ENCODE results near the gene TMEM11. TPM values are rescaled to one million over a fixed set of nuclear protein-coding genes. Genes with fewer than 3 reads are reported as not detected.

Gene TMEM11
- total and polyA plus RNA-seq, 2 donors from 2014 or later, result 17.4 to 34.2 TPM

DNA sequence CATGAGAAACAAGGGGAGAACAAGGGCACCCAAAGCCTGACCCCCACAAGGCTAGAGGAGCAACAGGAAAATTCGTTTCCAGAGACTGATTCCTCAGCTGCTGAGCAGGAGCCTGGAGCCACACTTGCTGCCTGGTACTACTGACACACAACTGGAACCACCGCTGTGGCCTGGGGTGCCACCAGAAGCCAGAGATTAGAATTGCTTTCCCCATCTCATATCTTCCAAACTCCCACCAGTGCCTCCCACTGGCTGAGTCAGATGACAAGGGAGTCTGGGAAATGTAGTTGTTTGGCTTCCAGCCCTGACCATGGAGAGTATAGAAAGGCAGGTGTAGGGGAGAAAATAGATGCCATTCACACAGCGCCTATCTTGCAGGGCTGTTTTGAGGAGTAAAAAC, 4.1 kb upstream of the TMEM11 start:
- intact Hi-C loops (cut with DNase I), result no loop called here
- TF ChIP-seq, protein P1, sequence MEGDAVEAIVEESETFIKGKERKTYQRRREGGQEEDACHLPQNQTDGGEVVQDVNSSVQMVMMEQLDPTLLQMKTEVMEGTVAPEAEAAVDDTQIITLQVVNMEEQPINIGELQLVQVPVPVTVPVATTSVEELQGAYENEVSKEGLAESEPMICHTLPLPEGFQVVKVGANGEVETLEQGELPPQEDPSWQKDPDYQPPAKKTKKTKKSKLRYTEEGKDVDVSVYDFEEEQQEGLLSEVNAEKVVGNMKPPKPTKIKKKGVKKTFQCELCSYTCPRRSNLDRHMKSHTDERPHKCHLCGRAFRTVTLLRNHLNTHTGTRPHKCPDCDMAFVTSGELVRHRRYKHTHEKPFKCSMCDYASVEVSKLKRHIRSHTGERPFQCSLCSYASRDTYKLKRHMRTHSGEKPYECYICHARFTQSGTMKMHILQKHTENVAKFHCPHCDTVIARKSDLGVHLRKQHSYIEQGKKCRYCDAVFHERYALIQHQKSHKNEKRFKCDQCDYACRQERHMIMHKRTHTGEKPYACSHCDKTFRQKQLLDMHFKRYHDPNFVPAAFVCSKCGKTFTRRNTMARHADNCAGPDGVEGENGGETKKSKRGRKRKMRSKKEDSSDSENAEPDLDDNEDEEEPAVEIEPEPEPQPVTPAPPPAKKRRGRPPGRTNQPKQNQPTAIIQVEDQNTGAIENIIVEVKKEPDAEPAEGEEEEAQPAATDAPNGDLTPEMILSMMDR (IDR thresholded peaks at IDR 0.05; ENCODE audit: borderline replicate concordance, extremely low read depth, insufficient read depth), result no peak
- Histone ChIP-seq H3K27me3 (ENCODE audit: control insufficient read depth, insufficient read depth, low read length) (no peaks in the 10 kb centered on the region), H3K27ac (ENCODE audit: low read depth in 2 of 2, low read length in 2 of 2) (no peak overlapping the region), H3K4me1 (ENCODE audit: control insufficient read depth in 2 of 3, insufficient read depth in 2 of 3, low read depth in 1 of 3, low read length in 3 of 3) (peaks cover 0 to 13% (median 6%) of the 10 kb centered on the region in 3 donors), H3K36me3 (ENCODE audit: control insufficient read depth in 2 of 3, insufficient read depth in 3 of 3, low read length in 3 of 3) (no peaks in the 10 kb centered on the region), H3K4me3 (ENCODE audit: low read length in 3 of 3) (no peak overlapping the region), H3K9ac (ENCODE audit: low read length in 3 of 3) (no peak overlapping the region), H3K9me3 (ENCODE audit: control insufficient read depth in 2 of 3, insufficient read depth in 1 of 3, low read length in 3 of 3) (no peaks in the 10 kb centered on the region)
- peak in 1 of 5 donors; percentile 12 for DNase-seq
- FAIRE-seq, result no peak

DNA sequence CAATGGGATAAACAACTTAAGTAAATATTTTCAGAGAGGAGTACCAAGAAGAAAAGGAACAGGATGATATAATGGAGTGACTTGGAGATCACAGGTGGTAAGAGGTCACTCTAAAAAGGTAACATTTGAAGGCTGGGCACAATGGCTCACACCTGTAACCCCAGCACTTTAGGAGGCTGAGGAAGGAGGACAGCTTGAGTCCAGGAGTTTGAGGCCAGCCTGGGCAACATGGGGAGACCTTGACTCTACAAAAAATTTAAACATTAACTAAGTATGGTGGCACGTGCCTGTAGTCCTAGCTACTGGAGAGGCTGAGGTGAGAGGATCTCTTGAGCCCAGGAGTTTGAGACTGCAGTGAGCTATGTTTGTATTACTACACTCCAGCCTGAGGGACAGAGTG, 3.4 kb upstream of the TMEM11 start:
- FAIRE-seq, result no peak
- no peaks in the 10 kb centered on the region for H3K9me3 ChIP-seq (ENCODE audit: control insufficient read depth in 2 of 3, insufficient read depth in 1 of 3, low read length in 3 of 3)
- H3K4me1 ChIP-seq (ENCODE audit: control insufficient read depth in 2 of 3, insufficient read depth in 2 of 3, low read depth in 1 of 3, low read length in 3 of 3), result peaks cover 0 to 20% (median 14%) of the 10 kb centered on the region in 3 donors
- no peak overlapping the region for H3K4me3 ChIP-seq (ENCODE audit: low read length in 3 of 3)
- no peaks in the 10 kb centered on the region for H3K36me3 ChIP-seq (ENCODE audit: control insufficient read depth in 2 of 3, insufficient read depth in 3 of 3, low read length in 3 of 3)
- H3K9ac ChIP-seq (ENCODE audit: low read length in 3 of 3), result no peak overlapping the region
- H3K27me3 ChIP-seq (ENCODE audit: control insufficient read depth, insufficient read depth, low read length), result no peaks in the 10 kb centered on the region
- intact Hi-C loops (cut with DNase I), result no loop called here
- no peak overlapping the region for H3K27ac ChIP-seq (ENCODE audit: low read depth in 2 of 2, low read length in 2 of 2)
- TF ChIP-seq, protein P1 (IDR thresholded peaks at IDR 0.05; ENCODE audit: borderline replicate concordance, extremely low read depth, insufficient read depth), result no peak
- DNase-seq, result no peak

DNA sequence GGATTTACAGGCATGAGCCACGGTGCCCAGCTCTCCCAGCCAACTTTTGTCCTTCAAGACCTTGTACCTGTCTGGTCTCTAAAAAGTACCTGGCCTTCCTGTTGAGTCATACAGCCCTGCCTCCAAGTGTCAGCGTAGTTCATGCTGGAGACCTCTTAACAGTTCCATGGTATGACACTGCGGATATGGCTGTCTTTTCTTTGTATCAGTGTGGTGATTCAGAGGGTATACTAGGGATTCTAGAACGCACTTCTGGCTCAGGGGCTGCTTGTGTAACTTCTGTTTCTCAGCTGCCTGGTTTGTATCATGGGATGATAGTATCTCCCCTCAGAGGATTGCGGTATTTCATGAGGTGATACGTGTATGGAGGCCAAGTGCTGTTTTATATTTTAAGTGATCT, 2.0 kb upstream of the TMEM11 start:
- no peak overlapping the region for H3K27ac ChIP-seq (ENCODE audit: low read depth in 2 of 2, low read length in 2 of 2)
- intact Hi-C loops (cut with DNase I), result no loop called here

More for the DNA sequence above, 2.0 kb upstream of the TMEM11 start:
- TF ChIP-seq, protein P1 (IDR thresholded peaks at IDR 0.05; ENCODE audit: borderline replicate concordance, extremely low read depth, insufficient read depth), result no peak
- H3K4me1 ChIP-seq (ENCODE audit: control insufficient read depth in 2 of 3, insufficient read depth in 2 of 3, low read depth in 1 of 3, low read length in 3 of 3), result peaks cover 2 to 31% (median 21%) of the 10 kb centered on the region in 3 donors
- no peaks in the 10 kb centered on the region for H3K9me3 ChIP-seq (ENCODE audit: control insufficient read depth in 2 of 3, insufficient read depth in 1 of 3, low read length in 3 of 3)
- H3K36me3 ChIP-seq (ENCODE audit: control insufficient read depth in 2 of 3, insufficient read depth in 3 of 3, low read length in 3 of 3), result no peaks in the 10 kb centered on the region
- no peak overlapping the region for H3K4me3 ChIP-seq (ENCODE audit: low read length in 3 of 3)
- no peak overlapping the region for H3K9ac ChIP-seq (ENCODE audit: low read length in 3 of 3)
- DNase-seq (no peak), FAIRE-seq (no peak)
- no peaks in the 10 kb centered on the region for H3K27me3 ChIP-seq (ENCODE audit: control insufficient read depth, insufficient read depth, low read length)
